AG04449 (cell line): ENCODE results near the gene PDCD2L.
"Not testable (repeated sequence)": the region's sequence is repeated elsewhere in the genome, so short reads cannot be mapped to it uniquely, and the experiment has no call there.

Experiments
- CTCF ChIA-PET: fragments of 350-600 bp; formaldehyde crosslinking; extraction: SDS; loops from one replicate; lab custom pipeline; 2021; ENCODE audit warnings: antibody characterized with exemption; lab: Yijun Ruan, JAX
- POLR2A ChIA-PET: fragments of 400-600, 350-600 bp; formaldehyde crosslinking; extraction: SDS; loops from one replicate; lab custom pipeline; 2020; ENCODE audit warnings: antibody characterized with exemption, inconsistent platforms; lab: Yijun Ruan, JAX
- DNase-seq: peaks from one replicate; pipeline ENCODE4 v3.0.0-alpha.2; 2010; ENCODE audit warnings: low read depth, low spot score
- H3K4me3 ChIP-seq: 2 replicates; pipeline ENCODE4 v1.5.1; 2011; ENCODE audit warnings: low read depth, mild to moderate bottlenecking, control low read depth, low read length
- CTCF ChIP-seq: IDR thresholded peaks from one replicate; pipeline ENCODE4 v1.5.1; 2011; ENCODE audit warnings: mild to moderate bottlenecking, moderate library complexity, low read length, control low read depth, inconsistent platforms; ENCODE audit not compliant: insufficient read depth; ENCODE audit errors: missing control alignments

PDCD2L gene

GRCh38 chr19:34382471-34382870 lies 21.7 kb upstream of the PDCD2L start:
- ChIA-PET POLR2A (no interaction called here), CTCF (no interaction called here)
- no peak overlapping the region for H3K4me3 ChIP-seq
- no peak for DNase-seq
- TF ChIP-seq CTCF = no peak

GRCh38 chr19:34383599-34383998 lies 20.6 kb upstream of the PDCD2L start:
- ChIA-PET POLR2A (interaction anchor here (0.5 kb wide), 1 partner anchor 9 kb away, joined by 3 read pairs; no protein-coding TSS in a partner anchor), CTCF (no interaction called here)
- H3K4me3 ChIP-seq = no peak overlapping the region
- no peak for TF ChIP-seq CTCF
- DNase-seq = no peak

GRCh38 chr19:34386645-34387445 lies 17.4 kb upstream of the PDCD2L start:
- no peak for DNase-seq
- TF ChIP-seq CTCF = no peak
- H3K4me3 ChIP-seq = no peak overlapping the region
- CTCF ChIA-PET = interaction anchor here (0.6 kb wide), 1 partner anchor 41 kb away, joined by 3 read pairs; no protein-coding TSS in a partner anchor
- POLR2A ChIA-PET = interaction anchor here (0.7 kb wide), 1 partner anchor 175 kb away, joined by 3 read pairs; no protein-coding TSS in a partner anchor

GRCh38 chr19:34387446-34387810 lies 16.8 kb upstream of the PDCD2L start:
- DNase-seq = no peak
- ChIA-PET CTCF (no interaction called here), POLR2A (no interaction called here)
- no peak for TF ChIP-seq CTCF
- no peak overlapping the region for H3K4me3 ChIP-seq

- CTCF ChIA-PET, H3K4me3 ChIP-seq, DNase-seq, POLR2A ChIA-PET: not testable (repeated sequence)
Observed at GRCh38 chr19:34388745-34389144, 15.5 kb upstream of the PDCD2L start.

GRCh38 chr19:34391813-34392212 lies 12.4 kb upstream of the PDCD2L start:
- ChIA-PET POLR2A (no interaction called here), CTCF (no interaction called here)
- DNase-seq = no peak
- H3K4me3 ChIP-seq = no peak overlapping the region
- no peak for TF ChIP-seq CTCF

- no peak for DNase-seq
- no peak overlapping the region for H3K4me3 ChIP-seq
- TF ChIP-seq CTCF = no peak
- ChIA-PET CTCF (no interaction called here), POLR2A (no interaction called here)
Observed at GRCh38 chr19:34393031-34393430, 11.2 kb upstream of the PDCD2L start.
